Stimulated activated CD4-positive, alpha-beta T cell treated with anti-CD3 and anti-CD28 coated beads, TNF-alpha, amount 100 ng/mL, for 1 hour (primary cell): Measurements from ENCODE around the gene RNF130.

Source experiments
- DNase-seq, 3 donors: peaks; one replicate each; pipeline ENCODE4 v3.0.0-alpha.2; 2020; ENCODE audit warnings: low read depth in 3 of 3, low spot score in 1 of 3

The RNF130 gene

DNA sequence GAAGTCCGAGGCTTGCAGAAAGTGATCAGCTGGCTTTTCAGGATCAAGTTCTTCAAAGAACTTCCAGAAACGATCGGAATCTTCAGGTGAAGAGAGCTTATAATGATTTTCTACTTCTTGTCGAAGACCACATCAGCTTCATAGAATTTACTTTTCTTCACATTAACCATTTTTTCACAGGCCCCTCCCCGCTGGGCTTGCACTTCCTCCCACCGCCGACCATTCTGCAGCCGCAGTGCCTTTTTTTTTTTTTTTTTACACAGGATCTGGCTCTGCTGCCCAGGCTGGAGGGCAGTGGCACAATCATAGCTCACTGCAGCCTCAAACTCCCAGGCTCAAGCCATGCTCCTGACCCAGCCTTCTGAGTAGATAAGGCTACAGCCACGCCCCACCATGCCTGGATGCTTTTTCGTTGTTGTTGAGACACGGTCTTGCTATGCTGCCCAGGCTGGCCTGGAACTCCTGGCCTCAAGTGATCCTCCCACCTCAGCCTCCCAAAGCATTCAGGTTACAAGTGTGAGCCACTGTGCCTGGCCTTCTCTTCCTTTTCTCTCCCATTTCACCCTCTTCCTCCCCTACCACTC, 15.3 kb upstream of the RNF130 start:
- DNase-seq: no peak

- DNase-seq: no peak
Observed at GRCh38 chr5:180085837-180086236, 14.3 kb upstream of the RNF130 start.

DNA sequence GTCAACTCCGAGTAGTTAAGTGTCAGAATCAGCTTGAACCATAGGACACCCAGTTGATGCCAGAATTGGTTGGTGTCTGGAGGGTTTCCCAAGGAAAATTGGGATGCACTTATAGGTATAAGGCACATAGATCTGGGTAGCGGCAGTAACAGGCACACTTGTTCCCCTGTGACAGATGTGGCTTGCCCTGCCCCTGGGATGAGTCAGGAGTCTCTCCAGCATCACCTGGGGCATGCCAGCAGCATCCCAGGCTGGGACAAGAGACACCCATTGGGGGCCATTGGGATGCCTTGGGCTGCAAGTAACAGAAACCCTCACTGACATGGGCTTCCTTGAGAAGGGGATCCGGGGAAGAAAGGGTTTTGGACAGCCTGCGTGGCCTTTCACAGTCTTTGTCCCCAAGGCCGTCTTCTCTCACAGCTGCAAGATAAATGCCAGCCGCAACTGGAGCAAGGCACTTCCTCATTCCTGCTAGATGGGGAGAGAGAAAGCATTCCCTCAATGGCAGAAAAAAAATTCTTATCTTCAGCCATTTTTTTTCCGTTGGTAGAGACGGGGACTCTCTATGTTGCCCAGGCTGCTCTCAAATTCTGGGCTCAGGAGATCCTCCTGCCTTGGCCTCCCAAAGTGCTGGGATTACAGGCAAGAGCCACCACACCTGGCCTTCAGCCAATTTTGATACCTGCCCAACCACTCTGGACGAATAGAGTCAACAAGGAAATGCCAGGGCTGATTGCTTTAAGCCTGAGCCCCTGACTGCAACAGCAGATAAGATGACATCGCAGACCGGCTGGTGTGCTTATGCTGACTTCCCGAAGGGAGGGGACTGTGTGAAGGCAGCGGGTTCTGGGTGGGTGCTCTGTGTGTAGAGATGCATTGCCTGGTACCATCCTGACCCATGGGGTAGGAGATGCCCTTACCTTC, 13.3 kb upstream of the RNF130 start:
- DNase-seq: no peak

DNA sequence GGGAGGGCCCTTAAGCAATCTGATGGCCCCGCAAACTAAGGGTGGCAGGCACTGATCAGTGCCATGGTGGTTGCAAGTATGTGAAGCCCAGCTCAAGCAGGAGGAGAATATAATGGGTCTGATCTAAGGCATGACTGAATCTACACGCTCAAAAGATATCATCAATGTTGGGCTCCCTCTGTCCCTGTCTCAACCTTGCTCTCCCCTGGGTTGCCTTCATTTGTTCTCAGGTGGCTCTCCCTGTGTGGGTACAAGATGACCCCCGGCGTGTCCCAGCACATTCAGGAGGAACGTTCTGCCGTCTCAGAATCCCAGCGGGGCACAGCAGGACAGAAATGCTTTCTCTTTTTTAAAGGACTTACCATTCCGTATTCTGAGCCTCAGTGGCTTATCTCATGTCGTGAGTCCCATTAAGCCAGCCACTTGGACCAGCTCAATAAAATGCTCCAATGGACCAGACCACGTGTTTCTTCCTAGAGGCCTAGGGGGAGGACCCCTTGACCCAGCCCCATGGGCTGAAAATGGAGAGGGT, 12.0 kb upstream of the RNF130 start:
- no peak for DNase-seq

DNA sequence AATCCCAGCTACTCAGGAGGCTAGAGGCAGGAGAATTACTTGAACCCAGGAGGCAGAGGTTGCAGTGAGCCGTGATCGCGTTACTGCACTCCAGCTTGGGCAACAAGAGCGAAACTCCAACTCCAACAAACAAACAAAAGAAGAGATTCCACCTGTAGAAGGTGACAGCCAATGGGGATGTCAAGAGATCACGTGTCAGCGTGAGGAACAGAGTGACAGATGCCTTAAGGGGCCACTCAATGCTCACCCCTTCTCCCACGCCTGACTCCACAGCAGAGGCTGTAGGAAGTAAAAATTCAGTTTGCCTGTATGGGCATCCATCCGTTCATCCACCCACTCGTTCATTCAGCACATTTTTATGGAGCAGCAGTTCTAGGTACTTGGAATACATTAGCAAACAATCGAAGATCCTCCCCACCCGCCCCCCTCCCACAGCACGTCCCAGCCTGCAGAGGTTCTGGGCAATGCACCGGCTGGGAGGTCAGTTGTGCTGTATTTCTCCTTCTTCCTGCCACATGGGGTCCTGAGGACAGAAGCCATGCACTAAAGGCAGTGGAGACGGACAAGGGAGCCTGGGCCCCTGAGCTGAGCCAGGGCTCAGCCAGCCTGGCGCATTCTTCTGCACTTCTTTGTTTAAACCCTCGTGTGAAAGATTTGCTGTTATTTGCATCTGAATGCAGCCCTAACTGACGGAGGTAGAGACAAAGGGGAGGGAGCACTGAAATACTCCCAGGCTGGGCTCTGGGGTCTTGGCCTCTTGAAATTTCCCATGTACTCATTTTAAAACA, 11.3 kb upstream of the RNF130 start:
- no peak for DNase-seq

DNA sequence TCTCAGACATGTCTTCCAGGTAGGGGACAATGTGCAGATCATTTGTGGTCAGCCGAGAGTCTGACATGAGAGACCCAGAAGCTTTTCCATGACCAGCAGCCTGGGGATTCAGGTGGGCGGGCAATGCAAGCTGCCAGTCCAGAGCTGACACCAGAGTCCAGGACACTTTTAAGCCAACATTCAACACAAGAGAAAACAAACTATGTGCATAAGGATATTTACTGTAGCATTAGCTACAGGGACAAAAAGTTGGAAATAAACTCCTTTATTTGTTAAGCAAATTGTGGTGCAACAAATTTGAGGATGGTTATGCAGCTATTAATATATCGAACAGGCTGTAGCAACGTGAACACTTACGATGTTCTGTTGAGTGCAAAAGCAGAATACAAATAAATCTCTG, 9.9 kb upstream of the RNF130 start:
- no peak for DNase-seq

- DNase-seq: peak in 1 of 3 donors; percentile 47
Observed at GRCh38 chr5:180080486-180081280, 9.1 kb upstream of the RNF130 start.

GRCh38 chr5:180079702-180080466, 8.3 kb upstream of the RNF130 start:
- no peak for DNase-seq

- DNase-seq: no peak
Observed at GRCh38 chr5:180078348-180078747, 6.8 kb upstream of the RNF130 start.

- no peak for DNase-seq
Observed at GRCh38 chr5:180077594-180078284, 6.2 kb upstream of the RNF130 start.

- DNase-seq: no peak
Observed at GRCh38 chr5:180075703-180076102, 4.1 kb upstream of the RNF130 start.

GRCh38 chr5:180074462-180074861, 2.9 kb upstream of the RNF130 start:
- DNase-seq: no peak

DNA sequence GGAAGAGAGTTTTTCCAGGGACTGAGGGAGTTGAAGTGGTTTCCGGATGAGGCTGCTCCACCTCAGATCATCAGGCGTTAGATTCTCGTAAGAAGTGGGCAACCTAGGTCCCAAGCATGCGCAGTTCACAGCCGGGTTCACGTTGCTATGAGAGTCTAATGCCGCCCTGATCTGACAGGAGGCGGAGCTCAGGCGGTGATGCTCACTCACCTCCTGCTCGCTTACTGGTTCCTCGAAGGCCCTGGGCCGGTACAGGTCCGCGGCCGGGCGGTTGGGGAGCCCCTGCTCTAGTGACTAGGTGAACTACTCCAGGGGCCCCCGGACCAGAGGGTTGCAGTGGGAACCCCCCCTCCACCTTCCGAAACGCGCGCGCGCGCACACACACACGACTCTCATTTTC, 997 bp upstream of the RNF130 start:
- DNase-seq: no peak

DNA sequence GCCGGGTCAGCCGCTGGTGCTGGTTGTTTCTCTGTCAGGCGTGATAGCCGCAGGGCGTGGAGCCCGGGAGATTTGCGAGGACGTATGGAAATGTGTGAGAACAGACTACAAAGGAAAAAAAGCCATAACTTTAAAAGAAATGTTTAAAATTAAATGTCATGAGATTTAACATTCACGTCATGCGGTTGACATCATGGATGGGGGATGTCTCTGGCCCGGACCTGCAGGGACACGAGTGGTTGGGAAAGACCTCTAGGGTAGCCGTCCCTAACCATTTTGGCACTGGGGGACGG, 643 bp upstream of the RNF130 start:
- no peak for DNase-seq

DNA sequence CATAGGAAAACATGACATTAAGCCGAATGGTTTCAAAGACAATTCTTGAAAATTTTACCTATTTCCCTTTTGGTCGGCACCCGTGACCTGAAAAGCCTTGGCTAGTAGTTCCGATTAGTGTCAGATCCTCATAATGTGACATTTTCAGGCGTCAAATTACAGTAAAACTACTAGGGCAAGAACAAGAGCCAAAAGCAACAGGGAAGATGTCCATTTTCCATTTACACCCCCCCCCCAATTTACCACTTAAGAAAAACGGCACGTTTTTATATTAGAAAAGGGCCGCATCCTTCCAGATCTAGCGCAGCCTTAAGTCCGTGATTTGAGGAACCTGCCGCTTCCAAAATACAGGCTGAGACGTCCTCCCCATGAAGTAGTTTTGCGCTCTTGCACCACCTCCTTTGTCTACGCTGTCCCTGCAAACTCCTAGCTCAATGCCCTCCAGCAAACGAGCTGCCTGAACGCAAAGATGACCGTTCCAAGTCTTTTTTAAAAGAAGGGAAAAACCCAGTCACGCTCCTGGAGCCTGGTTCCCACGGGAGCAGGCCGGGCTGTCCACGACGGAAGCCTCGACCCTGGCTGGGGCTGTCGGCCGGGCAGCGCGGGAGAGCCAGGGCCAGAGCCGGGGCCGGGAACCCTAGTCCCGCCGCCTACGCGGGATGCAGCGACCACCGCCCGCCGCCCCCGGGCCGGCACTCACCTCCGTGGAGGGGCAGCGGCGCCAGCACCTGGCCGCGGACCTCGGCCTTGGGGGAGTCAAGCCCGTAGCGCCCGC, 616 bp downstream of the RNF130 start:
- no peak for DNase-seq

- DNase-seq: no peak
Observed at GRCh38 chr5:180069589-180070247, 1.8 kb downstream of the RNF130 start.

DNA sequence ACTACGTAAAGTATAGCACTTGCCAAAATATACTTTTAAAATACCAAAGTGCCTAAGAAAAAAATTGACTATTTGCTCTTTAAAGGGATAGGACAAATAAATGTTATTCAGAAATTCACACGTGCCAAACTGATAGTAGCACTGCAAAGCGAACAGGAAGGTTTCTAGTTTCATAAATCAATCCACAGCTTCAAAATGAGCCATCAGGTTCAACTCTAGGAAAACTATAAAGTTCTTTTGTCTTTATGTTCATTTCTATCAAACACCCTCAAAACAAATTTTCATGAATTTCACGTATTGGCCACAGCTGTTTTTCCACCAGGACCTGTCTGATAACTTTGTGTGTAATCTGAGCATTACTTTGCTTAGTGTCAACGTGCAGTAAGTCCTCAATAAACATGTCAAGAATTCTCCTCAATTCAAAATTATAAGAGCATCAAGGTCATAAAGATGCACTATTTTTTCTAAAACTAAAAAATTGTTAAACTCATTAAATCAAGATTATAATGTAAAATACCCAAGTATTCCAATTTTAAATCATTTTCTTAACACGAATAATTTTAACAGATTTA, 3.0 kb downstream of the RNF130 start:
- no peak for DNase-seq

GRCh38 chr5:180067986-180068385, 3.6 kb downstream of the RNF130 start:
- no peak for DNase-seq
